Ovary (tissue), 9 donors: ENCODE measurements around the gene COL11A2. TPM values are rescaled to one million over a fixed set of nuclear protein-coding genes. Genes with fewer than 3 reads are reported as not detected.
A peak's percentile ranks its signal among the peaks of the same experiment; 100 is the strongest.

Experiments
- DNase-seq, 5 donors: peaks; one replicate each; pipeline ENCODE4 v3.0.0-alpha.2; 2019 to 2020
- H3K27ac ChIP-seq, 2 donors: fragments of 200-600 bp; one replicate each; pipeline versions ENCODE4 v1.5.1 to v1.8.0; 2019 to 2022
- H3K27me3 ChIP-seq: fragments of 200-600 bp; one replicate; pipeline ENCODE4 v1.8.0; 2022
- H3K36me3 ChIP-seq: fragments of 200-600 bp; sonication (generic); one replicate; pipeline ENCODE4 v1.5.1; 2019
- H3K4me1 ChIP-seq: one replicate; pipeline ENCODE4 v1.8.1; 2013; ENCODE audit warnings: mild to moderate bottlenecking, moderate library complexity; ENCODE audit not compliant: insufficient read depth
- H3K4me3 ChIP-seq: fragments of 200-600 bp; sonication (generic); one replicate; pipeline ENCODE4 v1.5.1; 2017
- H3K9me3 ChIP-seq, 2 donors: fragments of 200-600 bp in 1 of 2; sonication (generic) in 1 of 2; one replicate each; pipeline versions ENCODE4 v1.5.1 to v1.8.1; 2013 to 2019; ENCODE audit warnings: mild to moderate bottlenecking in 1 of 2, moderate library complexity in 1 of 2
- CTCF ChIP-seq, 3 donors: fragments of 450-650 bp in 2 of 3; fragments of 200-600 bp in 1 of 3; IDR thresholded peaks; one replicate each; pipeline versions ENCODE4 v1.5.1 to v1.8.0; 2016 to 2022; ENCODE audit warnings: antibody characterized with exemption in 3 of 3, mild to moderate bottlenecking in 1 of 3
- EP300 ChIP-seq: sonication (generic); formaldehyde crosslinking; IDR thresholded peaks from one replicate; pipeline ENCODE4 v1.6.1; 2017; ENCODE audit warnings: antibody characterized with exemption
- POLR2A ChIP-seq: fragments of 450-650 bp; IDR thresholded peaks from one replicate; pipeline ENCODE4 v1.6.1; 2017; ENCODE audit warnings: antibody characterized with exemption, mild to moderate bottlenecking, moderate library complexity
- WGBS, 3 donors: extraction: QIAGEN DNeasy Blood & Tissue Kit in 1 of 3; methylation state at CpG; one replicate each; pipeline versions ENCODE4 v1.1.5 to v1.1.7; 2013 to 2017; 5-methylcytosine and 5-hydroxymethylcytosine counted together
- intact Hi-C, 4 donors: fragments of 100-400 bp; cut with DNase I; formaldehyde crosslinking; loops; one replicate each; pipeline versions ENCODE4 v1.11.0 to v1.15.1; 2022 to 2023
- polyA plus RNA-seq, 2 donors: library from polyadenylated mRNA; stranded (reverse); fragments of 200-250 nt in 1 of 2; fragments of 350-450 nt in 1 of 2; fragmentation: Illumina TruSeq in 1 of 2; extraction: RNeasy Lipid Tissue Mini Kit (QIAGEN cat#74804) in 1 of 2; gene quantifications; one replicate each; pipeline ENCODE4 v1.2.3, GENCODE V29; 2013 to 2014
- total RNA-seq, 7 donors: library from RNA; depleted of rRNA in 2 of 7; stranded (reverse); fragments of >200 nt in 2 of 7; fragmentation: NEBNext Ultra II Directional in 3 of 7; extraction: Animal tissue kit (Norgen Biotek cat#: 25700) in 3 of 7; gene quantifications; one replicate each; pipeline versions ENCODE4 v1.1.0 to v1.2.4, GENCODE V29; 2016 to 2023
- donor health status: DM: no; HTN: no; CAD: no; lungs with moderate emphysema.
- donor health status: DM: no; HTN: no; CAD: no.
- donor health status: Bipolar disorder and iron deficiency.
- donor health status: DM: yes; HTN: yes; CAD: no.
- donor health status: DM: no; HTN: no; CAD: no.
- donor health status: DM: yes; HTN: yes; CAD: no.

Gene COL11A2
- total and polyA plus RNA-seq, 9 donors, result 0.52 to 1.2 (median 0.92) TPM

- peak in 1 of 5 donors; percentile 34 for DNase-seq
- Histone ChIP-seq H3K36me3 (no peaks in the 10 kb centered on the region), H3K27ac (no peak overlapping the region), H3K27me3 (no peaks in the 10 kb centered on the region), H3K9me3 (no peaks in the 10 kb centered on the region), H3K4me3 (peak overlapping the region; percentile 81), H3K4me1 (peaks cover 16% of the 10 kb centered on the region)
- 10 to 34% (median 13%) methylated on average over 3 of the region's 3 CpGs for WGBS, 3 donors
- TF ChIP-seq POLR2A (no peak), EP300 (no peak), CTCF (IDR thresholded peaks at IDR 0.05) (no peak)
- intact Hi-C loops, result no loop called here
Observed at GRCh38 chr6:33198853-33199436, 6.7 kb upstream of the COL11A2 start.

GRCh38 chr6:33198159-33198852 lies 6.0 kb upstream of the COL11A2 start:
- no peaks in the 10 kb centered on the region for H3K36me3 ChIP-seq
- intact Hi-C loops, result no loop called here

GRCh38 chr6:33197431-33198048 lies 5.3 kb upstream of the COL11A2 start:
- H3K9me3 ChIP-seq, result no peaks in the 10 kb centered on the region
- H3K27me3 ChIP-seq, result no peaks in the 10 kb centered on the region
- intact Hi-C loops, result no loop called here
- no peak overlapping the region for H3K27ac ChIP-seq
- H3K4me1 ChIP-seq, result peaks cover 13% of the 10 kb centered on the region
- peak in 1 of 3 donors; percentile 31 for TF ChIP-seq CTCF (IDR thresholded peaks at IDR 0.05)
- no peak for TF ChIP-seq EP300
- no peak for TF ChIP-seq POLR2A
- peak in 1 of 5 donors; percentile 52 for DNase-seq
- no peaks in the 10 kb centered on the region for H3K36me3 ChIP-seq
- no peak overlapping the region for H3K4me3 ChIP-seq
- 29 to 47% (median 43%) methylated on average over 12 of the region's 12 CpGs for WGBS, 3 donors

More at GRCh38 chr6:33198159-33198852, 6.0 kb upstream of the COL11A2 start:
- Histone ChIP-seq H3K27me3 (no peaks in the 10 kb centered on the region), H3K9me3 (no peaks in the 10 kb centered on the region), H3K27ac (no peak overlapping the region), H3K4me1 (peaks cover 12% of the 10 kb centered on the region), H3K4me3 (no peak overlapping the region)
- DNase-seq, result peak in 1 of 5 donors; percentile 33
- TF ChIP-seq CTCF (IDR thresholded peaks at IDR 0.05) (no peak), EP300 (no peak)
- 64 to 76% (median 70%) methylated on average over 6 of the region's 6 CpGs for WGBS, 3 donors

- Histone ChIP-seq H3K27me3 (no peaks in the 10 kb centered on the region), H3K4me1 (peaks cover 1% of the 10 kb centered on the region), H3K36me3 (no peaks in the 10 kb centered on the region), H3K9me3 (no peaks in the 10 kb centered on the region), H3K4me3 (no peak overlapping the region), H3K27ac (no peak overlapping the region)
- TF ChIP-seq CTCF (IDR thresholded peaks at IDR 0.05) (no peak), POLR2A (no peak), EP300 (no peak)
- peak in 1 of 5 donors; percentile 36 for DNase-seq
- 71 to 76% (median 75%) methylated on average over 15 of the region's 15 CpGs for WGBS, 3 donors
- intact Hi-C loops, result no loop called here
Observed at GRCh38 chr6:33195304-33196165, 3.3 kb upstream of the COL11A2 start.
